Fibroblast of skin of right biceps (primary cell): Measurements from ENCODE around the gene KIFC1.

Experiments
- DNase-seq: peaks from one replicate; pipeline ENCODE4 v3.0.0-alpha.2; 2013

Gene KIFC1

DNA sequence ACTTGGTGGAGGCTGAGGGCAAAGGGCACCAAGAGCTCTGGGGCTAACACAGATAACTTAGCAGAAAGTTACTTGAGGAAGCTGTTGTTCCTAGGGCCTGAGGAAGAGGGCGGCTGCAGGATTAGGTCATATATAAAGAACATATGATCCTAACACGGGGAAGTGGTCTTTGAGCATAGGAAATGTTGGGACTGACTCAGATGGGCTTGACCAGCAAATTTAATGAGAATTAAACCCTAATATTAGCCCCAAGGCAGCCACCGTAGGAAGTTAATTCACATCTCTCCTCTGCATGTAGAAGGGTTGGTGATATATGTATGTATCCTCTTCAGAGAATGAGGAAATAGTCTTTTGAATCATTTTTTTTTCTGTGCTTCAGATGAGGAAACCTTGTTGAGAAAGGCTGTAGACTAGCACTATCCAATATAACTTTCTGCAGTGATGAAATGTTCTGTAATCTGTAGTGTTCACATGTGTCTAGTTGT lies 53.5 kb downstream of the KIFC1 start:
- no peak for DNase-seq

DNA sequence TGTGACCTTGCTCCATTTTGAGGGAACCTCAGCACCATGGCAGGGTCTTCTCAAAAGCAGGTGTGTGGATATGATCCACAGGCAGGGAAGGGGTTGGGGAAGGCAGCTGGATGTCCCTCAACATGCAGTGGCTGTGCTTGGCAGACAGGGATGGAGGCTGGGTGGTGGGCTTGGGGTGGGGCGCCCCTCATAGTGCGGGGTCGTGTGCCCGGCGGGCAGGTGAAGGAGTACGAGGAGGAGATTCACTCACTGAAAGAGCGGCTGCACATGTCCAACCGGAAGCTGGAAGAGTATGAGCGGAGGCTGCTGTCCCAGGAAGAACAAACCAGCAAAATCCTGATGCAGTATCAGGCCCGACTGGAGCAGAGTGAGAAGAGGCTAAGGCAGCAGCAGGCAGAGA lies 54.7 kb downstream of the KIFC1 start:
- DNase-seq, result no peak

DNA sequence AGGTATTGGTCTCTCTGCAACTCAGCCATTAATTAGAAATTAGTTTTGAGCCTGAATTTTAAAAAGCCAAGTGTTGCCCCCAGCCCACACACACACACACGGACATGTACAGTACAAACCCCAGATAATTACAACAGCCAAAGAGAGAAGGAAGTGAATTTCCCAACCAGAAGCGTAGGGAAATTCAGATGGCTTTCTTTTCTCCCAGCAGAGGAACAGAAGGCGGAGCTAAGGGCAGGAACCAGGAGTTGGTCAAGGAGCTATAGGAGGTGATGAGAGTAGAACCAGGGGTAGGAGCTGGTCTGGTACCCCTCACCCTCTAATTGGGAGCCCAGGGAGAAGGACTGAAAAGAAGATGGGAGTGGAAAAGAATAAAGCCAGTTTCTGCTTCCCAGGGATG lies 58.8 kb downstream of the KIFC1 start:
- DNase-seq, result no peak

DNA sequence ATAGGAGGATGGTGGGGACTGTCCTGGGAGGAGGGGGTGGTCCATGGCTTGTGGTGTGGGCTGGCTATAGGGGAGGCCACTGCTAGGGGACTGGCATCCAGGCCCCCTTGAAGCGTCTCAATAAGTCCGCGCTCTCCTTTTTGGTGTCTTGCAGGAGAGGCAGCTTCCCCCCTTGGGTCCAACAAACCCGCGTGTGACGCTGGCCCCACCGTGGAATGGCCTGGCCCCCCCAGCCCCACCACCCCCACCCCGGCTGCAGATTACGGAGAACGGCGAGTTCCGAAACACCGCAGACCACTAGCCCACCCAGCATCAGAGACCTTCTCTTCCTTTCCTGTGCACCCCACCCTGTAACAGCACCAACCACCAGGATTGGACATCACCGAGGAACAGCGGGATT lies 60.0 kb downstream of the KIFC1 start:
- no peak for DNase-seq

DNA sequence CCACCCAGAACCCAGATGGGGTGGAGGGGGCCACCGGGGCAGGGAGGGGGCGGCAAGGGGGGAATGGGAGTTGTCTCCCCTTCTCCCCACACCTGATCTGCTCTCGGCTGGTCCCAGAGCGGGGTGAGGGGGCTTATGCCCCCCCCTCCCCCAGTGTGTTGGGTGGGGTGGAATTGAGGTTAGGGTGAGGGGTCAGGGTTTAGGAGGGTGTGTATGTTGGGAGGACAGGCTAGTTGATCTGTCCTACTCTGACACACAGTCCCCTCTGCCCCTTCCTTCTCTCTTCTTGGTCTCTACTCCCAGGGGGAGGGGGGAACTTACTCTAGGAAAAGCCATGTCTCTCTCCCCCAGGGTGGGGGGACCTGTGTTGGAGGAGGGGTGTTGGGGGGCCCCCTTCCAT lies 60.9 kb downstream of the KIFC1 start:
- DNase-seq, result no peak

DNA sequence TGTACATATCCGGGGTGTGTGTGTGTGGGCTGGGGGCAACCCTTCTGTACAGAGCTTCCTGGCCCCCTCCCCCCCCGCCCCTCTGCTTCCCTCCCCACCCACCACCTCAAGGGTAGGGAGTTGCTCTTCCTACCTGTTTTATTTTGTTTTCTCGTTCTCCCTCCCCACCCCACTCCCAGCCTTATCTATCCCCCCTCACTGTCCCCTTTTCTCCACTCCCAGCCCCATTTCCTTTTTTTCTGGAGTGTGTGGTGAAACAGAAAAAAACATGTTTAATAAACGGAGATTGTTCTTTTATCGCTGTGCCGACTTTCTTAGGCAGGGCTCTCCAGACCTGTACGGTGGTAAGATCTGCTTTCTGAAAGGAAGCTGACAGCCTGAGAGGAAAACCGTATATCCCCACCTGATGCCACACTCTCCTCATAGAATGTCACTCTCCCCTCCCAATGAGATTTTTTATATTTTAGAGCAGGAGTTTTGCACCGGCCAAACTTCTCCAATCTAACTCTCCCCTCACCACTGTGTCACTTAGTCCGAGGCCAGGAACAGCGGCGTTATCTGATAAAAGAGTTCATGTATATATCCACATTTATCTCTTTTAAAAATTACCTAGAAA lies 61.9 kb downstream of the KIFC1 start:
- no peak for DNase-seq

DNA sequence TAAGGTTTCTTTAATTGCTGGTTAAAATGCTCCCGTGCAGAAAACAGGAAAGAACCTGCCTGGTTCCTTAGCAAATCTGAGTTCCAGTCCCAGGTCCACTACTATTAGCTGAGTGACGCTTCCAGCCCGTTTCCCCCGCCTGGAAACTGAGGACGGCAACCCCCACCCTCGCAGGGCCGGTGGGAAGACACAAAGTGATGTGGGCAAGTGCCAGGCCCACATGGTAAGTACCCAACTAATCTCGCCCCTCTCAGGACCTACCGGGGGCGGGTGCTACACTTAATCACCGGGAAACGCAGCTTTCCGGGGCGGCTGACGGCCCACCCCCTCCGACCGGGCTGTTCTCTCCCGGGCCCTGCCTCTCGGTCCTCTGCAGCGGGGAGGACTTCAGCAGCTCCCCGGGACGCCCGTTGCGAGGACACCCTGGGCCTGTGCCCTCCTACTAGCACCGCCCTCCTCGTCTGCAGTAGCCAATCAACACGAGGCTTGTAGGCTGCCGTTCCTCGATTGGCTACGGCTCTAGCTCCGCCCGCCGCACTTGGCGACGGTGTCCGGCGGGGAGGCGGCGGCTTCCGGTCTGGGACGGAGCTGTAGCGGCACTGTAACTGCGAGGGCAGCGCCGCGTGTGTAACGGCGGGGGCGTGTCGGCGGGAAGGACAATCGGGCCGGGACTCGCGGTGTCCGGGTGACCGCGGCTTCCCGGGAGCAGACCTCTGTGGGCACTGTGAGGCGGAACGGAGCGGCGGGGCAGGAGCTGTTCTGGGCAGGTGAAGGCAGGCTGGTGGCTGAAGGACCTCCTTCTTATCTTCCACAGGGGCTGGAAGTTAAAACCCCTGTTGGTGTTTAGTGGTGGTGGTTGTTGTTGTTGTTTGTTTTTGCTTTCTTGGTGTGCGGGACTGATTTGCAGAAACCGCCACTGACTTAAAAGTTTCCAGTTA lies 62.7 kb downstream of the KIFC1 start, which contains the start of gene ZBTB9:
Gene ZBTB9, plus strand, starts transcription at position 568 of the 938 bp plus-strand sequence. CDS start 525 bp downstream, outside the sequence.
- peak; percentile 95 for DNase-seq

DNA sequence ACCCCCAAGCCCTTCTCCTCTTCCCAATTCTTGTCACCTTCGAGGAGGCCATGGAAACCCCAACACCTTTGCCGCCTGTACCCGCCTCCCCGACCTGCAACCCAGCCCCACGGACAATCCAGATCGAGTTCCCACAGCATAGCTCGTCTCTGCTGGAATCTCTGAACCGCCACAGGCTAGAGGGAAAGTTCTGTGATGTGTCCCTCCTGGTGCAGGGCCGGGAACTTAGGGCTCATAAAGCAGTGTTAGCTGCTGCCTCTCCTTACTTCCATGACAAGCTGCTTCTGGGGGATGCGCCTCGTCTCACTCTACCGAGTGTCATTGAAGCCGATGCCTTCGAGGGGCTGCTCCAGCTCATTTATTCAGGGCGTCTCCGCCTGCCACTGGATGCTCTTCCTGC lies 63.4 kb downstream of the KIFC1 start:
- no peak for DNase-seq

DNA sequence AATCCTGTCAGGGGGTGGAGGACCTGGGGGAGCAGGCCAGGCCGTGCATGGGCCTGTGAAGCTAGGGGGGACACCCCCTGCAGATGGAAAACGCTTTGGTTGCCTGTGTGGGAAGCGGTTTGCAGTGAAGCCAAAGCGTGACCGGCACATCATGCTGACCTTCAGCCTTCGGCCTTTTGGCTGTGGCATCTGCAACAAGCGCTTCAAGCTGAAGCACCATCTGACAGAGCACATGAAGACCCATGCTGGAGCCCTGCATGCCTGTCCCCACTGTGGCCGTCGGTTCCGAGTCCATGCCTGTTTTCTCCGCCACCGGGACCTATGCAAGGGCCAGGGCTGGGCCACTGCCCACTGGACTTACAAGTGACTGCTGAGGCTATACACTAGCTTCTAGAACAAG lies 64.5 kb downstream of the KIFC1 start:
- no peak for DNase-seq

DNA sequence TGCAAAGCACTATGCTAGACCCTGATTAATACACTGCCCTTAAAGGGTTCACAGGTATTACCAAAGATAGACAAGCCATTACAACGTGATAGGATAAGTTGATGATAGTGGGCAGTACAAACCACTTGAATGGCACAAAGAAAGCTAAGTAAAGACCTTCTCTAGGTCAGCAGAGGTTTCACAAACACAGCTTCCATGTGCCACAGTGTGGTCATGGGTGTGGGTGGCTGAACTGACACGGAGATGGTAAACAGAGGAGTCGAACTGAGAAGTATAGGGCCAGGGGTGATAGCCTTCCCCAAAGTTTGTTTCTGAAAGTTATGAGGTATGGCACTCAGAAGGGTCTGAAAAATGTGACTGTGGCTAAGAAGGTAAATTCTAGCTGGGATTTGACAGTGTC lies 67.1 kb downstream of the KIFC1 start:
- DNase-seq, result no peak

DNA sequence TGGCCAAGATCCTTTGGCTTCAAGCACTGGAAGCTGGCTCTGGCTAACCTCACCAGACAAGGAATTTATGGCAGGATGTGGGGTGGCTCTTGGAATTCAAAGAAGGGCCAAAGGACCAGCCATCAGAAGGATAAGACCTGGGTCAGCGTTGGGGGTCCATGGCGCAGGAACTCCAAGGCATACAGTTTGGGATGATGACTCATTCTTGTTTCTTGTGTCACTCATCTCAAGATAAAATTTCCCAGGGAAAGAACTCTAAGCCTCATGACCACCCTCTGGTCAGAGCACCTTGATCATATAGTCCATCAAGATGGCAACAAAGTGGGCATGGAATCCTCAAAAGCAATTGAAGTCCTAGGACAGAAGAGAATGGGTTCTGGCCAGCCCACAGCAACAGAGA lies 67.6 kb downstream of the KIFC1 start:
- no peak for DNase-seq
